Spinal cord (tissue), 10 donors: ENCODE measurements around the gene WDR54. TPM values are rescaled to one million over a fixed set of nuclear protein-coding genes. Genes with fewer than 3 reads are reported as not detected.

Experiments used
- DNase-seq, 6 donors: peaks; one replicate each; pipeline versions ENCODE4 v3.0.0 to v3.0.0-alpha.2; 2013 to 2015; ENCODE audit warnings: low spot score in 6 of 6, low read depth in 4 of 6
- H3K27ac ChIP-seq: one replicate; pipeline ENCODE4 v1.5.1; 2013; ENCODE audit warnings: low read depth, low read length, control low read depth
- H3K27me3 ChIP-seq: one replicate; pipeline ENCODE4 v1.6.1; 2013; ENCODE audit warnings: low read length; ENCODE audit not compliant: control insufficient read depth, insufficient read depth
- H3K36me3 ChIP-seq: one replicate; pipeline ENCODE4 v1.6.1; 2013; ENCODE audit warnings: low read length; ENCODE audit not compliant: control insufficient read depth, insufficient read depth
- H3K4me1 ChIP-seq: one replicate; pipeline ENCODE4 v1.6.1; 2013; ENCODE audit warnings: low read length; ENCODE audit not compliant: control insufficient read depth, insufficient read depth
- H3K4me3 ChIP-seq: one replicate; pipeline ENCODE4 v1.5.1; 2013; ENCODE audit warnings: low read depth, low read length, control low read depth
- H3K9me3 ChIP-seq: one replicate; pipeline ENCODE4 v1.6.1; 2013; ENCODE audit warnings: low read length; ENCODE audit not compliant: control insufficient read depth, insufficient read depth
- WGBS: methylation state at CpG from one replicate; pipeline ENCODE4 v1.1.5; 2013; ENCODE audit warnings: missing lambda C conversion rate; ENCODE audit not compliant: insufficient coverage; 5-methylcytosine and 5-hydroxymethylcytosine counted together
- polyA plus RNA-seq, 2 donors: library from polyadenylated mRNA; unstranded; fragments of 120-200 nt; gene quantifications; one replicate each; pipeline ENCODE4 v1.2.1, GENCODE V29; 2013; ENCODE audit not compliant: insufficient read length in 2 of 2
- total RNA-seq, 2 donors: library from RNA; depleted of rRNA in 1 of 2; stranded (reverse); fragments of 120-200 nt in 1 of 2; fragments of >200 nt in 1 of 2; gene quantifications; one replicate each; pipeline versions ENCODE4 v1.2.3 to v1.2.4, GENCODE V29; 2013 to 2014
- donor health status: healthy.

The WDR54 gene
- total and polyA plus RNA-seq, 4 donors: 17.0 to 40.5 (median 37.7) TPM

DNA sequence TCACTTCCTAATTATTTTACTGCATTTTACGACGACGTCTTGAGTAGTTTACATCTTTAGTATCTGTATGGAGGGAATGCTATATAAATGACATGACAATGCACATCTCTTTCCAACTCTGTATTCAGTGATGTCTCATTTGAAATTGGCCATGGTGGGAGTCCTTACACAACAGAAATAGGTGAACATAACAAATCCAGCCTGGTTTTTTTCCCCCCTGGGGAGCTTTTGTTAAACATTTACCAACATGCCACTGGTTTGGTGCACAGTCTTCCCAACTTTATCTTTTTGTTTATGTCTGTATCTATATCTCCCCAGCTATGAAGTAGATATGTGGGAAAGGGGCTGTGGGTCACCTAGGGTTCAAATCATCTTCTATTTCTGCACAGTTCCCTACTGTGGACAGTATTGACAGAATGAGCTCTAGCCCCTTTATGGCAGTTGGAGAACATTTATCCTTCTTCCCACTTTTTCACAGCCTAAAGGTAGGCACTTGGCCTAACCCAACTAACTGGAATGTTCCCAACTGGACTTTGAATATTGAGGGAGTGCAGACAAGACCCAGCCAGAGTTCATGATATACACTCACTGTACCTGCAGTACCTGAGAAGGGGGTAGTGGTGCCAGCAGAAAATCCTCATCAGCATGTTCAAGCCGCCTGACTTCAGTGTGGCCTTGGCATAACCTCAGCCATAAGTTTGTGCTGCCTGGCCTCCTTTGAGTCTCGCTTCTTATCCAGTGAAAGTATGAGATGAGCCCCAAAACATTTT, 25.9 kb downstream of the WDR54 start:
- Histone ChIP-seq H3K4me1 (no peaks in the 10 kb centered on the region), H3K27ac (no peak overlapping the region), H3K27me3 (peaks cover 11% of the 10 kb centered on the region), H3K4me3 (no peak overlapping the region), H3K9me3 (no peaks in the 10 kb centered on the region), H3K36me3 (no peaks in the 10 kb centered on the region)
- no CpG with 5 or more reads among the region's 5 CpGs for WGBS
- DNase-seq: no peak

DNA sequence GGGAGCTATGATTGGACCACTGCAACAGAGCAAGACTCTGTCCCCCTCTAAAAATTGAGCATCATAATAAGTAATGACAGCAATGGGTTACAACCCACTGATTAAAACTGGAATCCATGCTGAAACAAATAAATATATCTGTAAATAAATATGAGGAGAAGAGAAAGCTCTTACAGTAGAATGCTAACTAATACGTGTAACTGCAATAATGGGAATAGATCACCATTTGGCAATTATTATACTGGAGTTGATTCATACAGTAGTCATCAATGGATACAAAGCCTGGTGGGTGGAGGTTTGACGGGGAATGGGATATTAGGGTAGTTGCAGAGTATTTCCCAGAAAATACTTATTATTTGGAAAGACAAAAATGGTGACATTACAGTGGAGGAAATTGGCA, 27.2 kb downstream of the WDR54 start:
- no peaks in the 10 kb centered on the region for H3K36me3 ChIP-seq
- no peaks in the 10 kb centered on the region for H3K9me3 ChIP-seq
- no peaks in the 10 kb centered on the region for H3K4me1 ChIP-seq
- no peak overlapping the region for H3K4me3 ChIP-seq
- DNase-seq: no peak
- no CpG with 5 or more reads among the region's 2 CpGs for WGBS
- H3K27me3 ChIP-seq: peaks cover 5% of the 10 kb centered on the region
- H3K27ac ChIP-seq: no peak overlapping the region

DNA sequence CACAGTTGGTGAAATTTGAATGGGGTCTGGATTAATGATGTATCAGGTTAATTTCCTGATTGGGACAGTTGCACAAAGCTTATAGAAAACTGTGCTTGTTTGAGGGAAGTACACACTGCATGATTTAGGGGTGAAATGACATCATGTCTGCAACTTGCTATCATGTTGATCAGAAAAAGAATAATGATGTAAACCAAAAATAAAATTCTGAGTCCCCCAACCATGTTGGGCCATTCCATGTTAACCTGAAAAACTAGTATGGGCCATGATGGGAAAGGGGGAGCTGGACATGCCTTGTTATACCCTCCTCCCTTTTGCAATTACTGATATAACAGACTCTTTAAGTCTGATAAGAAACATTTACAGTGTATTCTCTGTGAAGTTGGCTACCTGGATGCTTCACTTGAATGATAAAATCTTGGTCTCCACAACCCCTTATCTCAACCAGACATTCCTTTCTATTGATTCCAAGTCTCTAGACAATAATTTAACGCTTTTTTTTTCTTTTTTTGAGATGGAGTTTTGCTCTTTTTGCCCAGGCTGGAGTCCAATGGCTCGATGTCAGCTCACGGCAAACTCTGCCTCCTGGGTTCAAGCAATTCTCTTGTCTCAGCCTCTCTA, 29.1 kb downstream of the WDR54 start:
- WGBS: 93% methylated on average over 2 of the region's 3 CpGs
- no peak overlapping the region for H3K4me3 ChIP-seq
- DNase-seq: no peak
- peaks cover 8% of the 10 kb centered on the region for H3K4me1 ChIP-seq
- no peaks in the 10 kb centered on the region for H3K9me3 ChIP-seq
- H3K27ac ChIP-seq: no peak overlapping the region
- no peaks in the 10 kb centered on the region for H3K36me3 ChIP-seq
- no peaks in the 10 kb centered on the region for H3K27me3 ChIP-seq

DNA sequence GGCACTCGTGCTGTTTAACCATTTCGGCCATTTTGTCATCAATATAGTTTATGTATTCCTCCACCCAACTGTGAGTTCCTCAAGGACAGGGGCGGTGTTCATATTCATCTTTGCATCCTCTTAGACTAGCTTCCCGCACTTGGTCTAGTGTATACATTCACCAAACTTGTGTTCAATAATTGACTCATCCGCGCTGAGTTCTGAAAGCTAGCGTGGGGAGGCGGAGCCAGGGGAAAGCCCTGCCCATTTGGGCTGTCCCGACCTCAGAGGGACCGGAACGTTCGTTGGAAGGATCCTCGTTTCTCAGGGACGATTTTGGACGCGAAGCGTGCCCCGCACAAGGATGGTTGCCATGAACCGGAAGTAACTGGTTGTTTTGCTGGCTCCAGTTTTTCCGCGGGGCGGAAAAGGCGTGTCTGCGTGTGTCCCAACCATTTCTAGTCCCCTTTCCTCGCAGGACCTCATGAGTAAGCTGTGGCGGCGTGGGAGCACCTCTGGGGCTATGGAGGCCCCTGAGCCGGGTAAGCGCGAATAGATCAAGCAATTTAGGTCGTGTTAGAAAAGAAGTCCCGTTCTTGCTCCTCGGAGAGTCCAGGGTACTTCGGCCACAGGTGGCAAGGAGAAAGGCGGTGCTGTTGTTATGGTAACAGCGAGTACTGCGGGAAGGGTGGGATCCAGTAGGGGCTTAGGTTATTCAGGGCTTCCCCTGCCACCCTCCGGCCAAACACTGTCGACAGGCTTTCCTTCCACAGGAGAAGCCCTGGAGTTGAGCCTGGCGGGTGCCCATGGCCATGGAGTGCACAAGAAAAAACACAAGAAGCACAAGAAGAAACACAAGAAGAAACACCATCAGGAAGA, 33.4 kb downstream of the WDR54 start, which contains the start of gene INO80B:
TSS of gene INO80B (plus strand) at position 434 of the 858 bp plus-strand sequence. CDS start at position 464, 30 bp downstream.
- peak; percentile 96 to 99 (median 98) for DNase-seq
- 1% methylated on average over 34 of the region's 40 CpGs for WGBS
- H3K27ac ChIP-seq: peak within 1 kb of the TSS; percentile 61

DNA sequence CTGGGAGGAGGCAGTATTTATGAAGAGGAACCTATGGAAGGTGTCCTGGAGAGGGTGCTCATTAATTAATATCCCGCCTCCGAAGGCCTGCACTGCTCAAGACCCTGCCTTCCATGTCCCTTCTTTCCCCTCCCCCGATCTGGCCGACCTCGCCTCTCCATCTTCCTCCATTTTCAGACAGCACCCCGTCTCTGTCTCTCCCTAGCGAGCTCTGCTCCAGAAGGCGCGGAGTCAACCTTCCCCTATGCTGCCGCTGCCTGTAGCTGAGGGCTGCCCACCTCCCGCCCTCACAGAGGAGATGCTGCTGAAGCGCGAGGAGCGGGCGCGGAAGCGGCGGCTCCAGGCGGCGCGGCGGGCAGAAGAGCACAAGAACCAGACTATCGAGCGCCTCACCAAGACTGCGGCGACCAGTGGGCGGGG, 35.6 kb downstream of the WDR54 start:
- Histone ChIP-seq H3K9me3 (no peaks in the 10 kb centered on the region), H3K27me3 (no peaks in the 10 kb centered on the region), H3K4me3 (peak overlapping the region; percentile 88), H3K4me1 (peaks cover 33% of the 10 kb centered on the region), H3K27ac (peak overlapping the region; percentile 99), H3K36me3 (peaks cover 16% of the 10 kb centered on the region)
- WGBS: under 1% methylated on average over 27 of the region's 27 CpGs
- no peak for DNase-seq

More for the DNA sequence above, 33.4 kb downstream of the WDR54 start, which contains the start of gene INO80B:
- no peaks in the 10 kb centered on the region for H3K36me3 ChIP-seq
- peaks cover 33% of the 10 kb centered on the region for H3K4me1 ChIP-seq
- H3K27me3 ChIP-seq: no peaks in the 10 kb centered on the region
- H3K4me3 ChIP-seq: peak within 1 kb of the TSS; percentile 92
- H3K9me3 ChIP-seq: no peaks in the 10 kb centered on the region

DNA sequence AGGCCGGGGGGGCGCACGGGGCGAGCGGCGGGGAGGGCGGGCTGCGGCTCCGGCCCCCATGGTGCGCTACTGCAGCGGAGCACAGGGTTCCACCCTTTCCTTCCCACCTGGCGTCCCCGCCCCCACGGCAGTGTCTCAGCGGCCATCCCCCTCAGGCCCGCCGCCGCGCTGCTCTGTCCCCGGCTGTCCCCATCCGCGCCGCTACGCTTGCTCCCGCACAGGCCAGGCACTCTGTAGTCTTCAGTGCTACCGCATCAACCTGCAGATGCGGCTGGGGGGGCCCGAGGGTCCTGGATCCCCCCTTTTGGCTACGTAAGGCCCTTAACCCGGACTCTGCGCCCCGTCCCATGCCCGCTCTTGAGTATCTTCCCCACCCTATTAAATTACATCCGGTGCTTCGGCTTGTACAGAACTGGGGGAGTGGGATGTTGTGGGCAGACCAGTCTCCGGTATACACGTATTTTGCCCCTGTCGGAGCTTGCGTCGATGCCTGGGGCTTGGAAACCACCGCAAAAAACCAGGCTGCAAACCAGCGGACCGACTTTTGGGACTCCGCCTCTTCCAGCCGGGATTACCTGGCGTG, 36.1 kb downstream of the WDR54 start:
- no peaks in the 10 kb centered on the region for H3K9me3 ChIP-seq
- H3K4me1 ChIP-seq: peaks cover 33% of the 10 kb centered on the region
- no peaks in the 10 kb centered on the region for H3K27me3 ChIP-seq
- under 1% methylated on average over 39 of the region's 46 CpGs for WGBS
- no peak for DNase-seq
- H3K36me3 ChIP-seq: peaks cover 21% of the 10 kb centered on the region
- H3K27ac ChIP-seq: peak overlapping the region; percentile 99
- H3K4me3 ChIP-seq: peak overlapping the region; percentile 88

DNA sequence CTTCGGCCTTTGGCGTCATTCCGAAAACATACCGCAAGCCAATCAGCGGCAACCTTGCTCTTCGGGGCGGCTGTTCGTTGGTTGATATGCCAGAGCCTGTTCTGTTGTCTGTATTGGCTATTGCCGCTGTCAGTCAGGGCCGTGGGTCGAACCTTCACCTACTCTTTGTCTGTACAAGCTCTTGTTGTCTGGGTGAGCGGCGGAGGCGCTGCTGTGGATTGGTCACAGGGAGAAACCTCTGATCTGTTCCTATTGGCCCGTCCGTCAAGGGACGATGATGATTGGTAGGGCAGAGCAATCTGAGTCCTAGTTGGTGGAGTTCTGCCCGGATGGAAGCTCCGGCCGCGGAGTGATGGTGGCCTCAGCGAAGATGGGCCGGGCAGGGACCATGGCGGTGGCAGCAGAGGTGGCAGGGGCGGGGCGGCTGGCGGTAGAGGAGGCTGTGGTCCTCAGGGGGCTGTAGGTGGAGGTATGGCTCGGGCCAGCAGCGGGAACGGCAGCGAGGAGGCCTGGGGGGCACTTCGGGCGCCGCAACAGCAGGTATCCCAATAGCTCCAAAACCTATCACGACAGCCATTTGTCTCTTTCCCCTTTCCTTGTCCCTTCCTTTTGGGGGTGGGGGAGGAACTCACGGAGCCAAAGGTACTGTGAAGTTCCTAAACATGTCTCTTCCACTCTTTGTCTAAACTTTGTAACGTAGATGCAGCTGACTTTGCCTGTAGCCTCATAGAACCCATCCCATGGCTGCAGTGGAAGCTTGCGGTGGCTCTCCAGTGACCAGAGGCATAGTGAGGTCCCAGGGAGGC, 36.8 kb downstream of the WDR54 start, which contains the start of gene WBP1:
TSS of gene WBP1 (plus strand) at position 307 of the 806 bp plus-strand sequence. CDS start at position 472, 165 bp downstream.
- Histone ChIP-seq H3K4me3 (peak within 1 kb of the TSS; percentile 88), H3K36me3 (peaks cover 25% of the 10 kb centered on the region), H3K9me3 (no peaks in the 10 kb centered on the region), H3K27ac (peak within 1 kb of the TSS; percentile 99), H3K27me3 (no peaks in the 10 kb centered on the region), H3K4me1 (peaks cover 33% of the 10 kb centered on the region)
- peak; percentile 99 to 100 (median 100) for DNase-seq
- 0% methylated on average over 24 of the region's 38 CpGs for WGBS

DNA sequence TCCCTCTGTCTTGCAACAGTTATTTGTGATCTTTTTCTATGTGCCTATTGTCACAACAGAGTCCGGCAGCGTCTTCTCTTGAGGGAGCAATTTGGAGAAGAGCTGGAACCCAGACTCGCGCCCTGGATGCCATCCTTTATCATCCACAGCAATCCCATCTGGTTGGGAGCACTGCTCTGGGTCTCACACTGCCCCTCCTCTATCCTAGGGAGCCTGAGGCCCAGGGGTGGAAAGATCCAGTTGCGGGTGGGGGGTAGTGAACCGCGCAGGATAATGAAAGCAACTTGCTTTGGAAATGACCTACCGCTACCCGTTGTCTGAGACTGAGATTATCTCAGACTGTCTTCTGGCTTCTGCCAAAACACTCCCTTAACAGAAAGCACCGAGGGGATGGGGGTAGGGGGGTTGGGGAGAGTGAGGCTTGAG, 37.4 kb downstream of the WDR54 start:
- peak overlapping the region; percentile 88 for H3K4me3 ChIP-seq
- H3K27ac ChIP-seq: peak overlapping the region; percentile 86
- no peaks in the 10 kb centered on the region for H3K9me3 ChIP-seq
- peaks cover 35% of the 10 kb centered on the region for H3K4me1 ChIP-seq
- peak in 1 of 6 donors; percentile 30 for DNase-seq
- H3K27me3 ChIP-seq: no peaks in the 10 kb centered on the region
- 0% methylated on average over 4 of the region's 10 CpGs for WGBS
- peaks cover 25% of the 10 kb centered on the region for H3K36me3 ChIP-seq
